DOHH2 (cell line): Measurements from ENCODE around the gene PDCD2L.

Experiments used
- H3F3A ChIP-seq: fragments of 200-600 bp; sonication (generic), shearing (Covaris generic); 2 replicates; pipeline ENCODE4 v1.6.0; 2016; ENCODE audit warnings: antibody characterized with exemption, mild to moderate bottlenecking; ENCODE audit not compliant: control insufficient read depth, insufficient read depth
- H3K27ac ChIP-seq: fragments of 200-600 bp; sonication (generic); 2 replicates; pipeline ENCODE4 v1.5.1; 2014; ENCODE audit warnings: low read depth, mild to moderate bottlenecking, low read length, moderate library complexity
- H3K27me3 ChIP-seq: fragments of 200-600 bp; sonication (generic); 2 replicates; pipeline ENCODE4 v1.6.1; 2014; ENCODE audit warnings: mild to moderate bottlenecking, low read length, mixed read lengths; ENCODE audit not compliant: control insufficient read depth
- H3K36me3 ChIP-seq: fragments of 200-600 bp; sonication (generic); 2 replicates; pipeline ENCODE4 v1.6.1; 2014; ENCODE audit warnings: mild to moderate bottlenecking, low read length, moderate library complexity, mixed read lengths; ENCODE audit not compliant: control insufficient read depth
- H3K4me1 ChIP-seq: fragments of 200-600 bp; sonication (generic); 2 replicates; pipeline ENCODE4 v1.6.1; 2014; ENCODE audit warnings: mild to moderate bottlenecking, low read length, mixed read lengths; ENCODE audit not compliant: control insufficient read depth
- H3K4me2 ChIP-seq: fragments of 200-600 bp; sonication (generic); 2 replicates; pipeline ENCODE4 v1.6.0; 2014; ENCODE audit warnings: mild to moderate bottlenecking, low read length, moderate library complexity
- H3K4me3 ChIP-seq: fragments of 200-600 bp; sonication (generic); 2 replicates; pipeline ENCODE4 v1.5.1; 2014; ENCODE audit warnings: mild to moderate bottlenecking, low read length, mixed read lengths
- H3K79me2 ChIP-seq: fragments of 200-600 bp; sonication (generic); 2 replicates; pipeline ENCODE4 v1.6.1; 2014; ENCODE audit warnings: mild to moderate bottlenecking, low read length, mixed read lengths; ENCODE audit not compliant: control insufficient read depth
- H3K9me2 ChIP-seq: fragments of 200-600 bp; sonication (generic); replicated peaks from 2 replicates; pipeline ENCODE4 v1.6.1; 2014; ENCODE audit warnings: mild to moderate bottlenecking, low read length, mixed read lengths; ENCODE audit not compliant: control insufficient read depth
- H3K9me3 ChIP-seq: fragments of 200-600 bp; sonication (generic); 2 replicates; pipeline ENCODE4 v1.6.1; 2014; ENCODE audit warnings: antibody characterized with exemption, low read length, mixed read lengths; ENCODE audit not compliant: control insufficient read depth, insufficient read depth
- H4K20me1 ChIP-seq: fragments of 200-600 bp; sonication (generic); 2 replicates; pipeline ENCODE4 v1.6.0; 2014; ENCODE audit warnings: low read depth, mild to moderate bottlenecking, antibody characterized with exemption, low read length, moderate library complexity; ENCODE audit not compliant: control insufficient read depth, insufficient read depth
- CTCF ChIP-seq: fragments of 200-600 bp; sonication (generic); IDR thresholded peaks from one replicate; pipeline ENCODE4 v1.5.1; 2014; ENCODE audit warnings: antibody characterized with exemption, mild to moderate bottlenecking, low read depth, low read length; ENCODE audit not compliant: poor library complexity, severe bottlenecking
- EZH2phosphoT487 ChIP-seq: fragments of 200-600 bp; sonication (generic); IDR thresholded peaks from 2 replicates; pipeline ENCODE4 v1.6.1; 2017; ENCODE audit warnings: borderline replicate concordance, mild to moderate bottlenecking, antibody characterized with exemption, low read length, moderate library complexity, mixed read lengths

Gene PDCD2L

GRCh38 chr19:34381399-34382251 is 22.6 kb upstream of the PDCD2L start:
- peaks cover 87% of the 10 kb centered on the region for H3K36me3 ChIP-seq
- no peak overlapping the region for H3K4me2 ChIP-seq
- H4K20me1 ChIP-seq = no peaks in the 10 kb centered on the region
- H3K9me2 ChIP-seq = no peaks in the 10 kb centered on the region
- H3K4me1 ChIP-seq = no peaks in the 10 kb centered on the region
- no peaks in the 10 kb centered on the region for H3K27me3 ChIP-seq
- no peaks in the 10 kb centered on the region for H3K9me3 ChIP-seq
- TF ChIP-seq EZH2phosphoT487 = no peak
- H3K79me2 ChIP-seq = peaks cover 3% of the 10 kb centered on the region; the same call in 1 of the 2 replicates
- H3K4me3 ChIP-seq = no peak overlapping the region
- H3K27ac ChIP-seq = no peak overlapping the region
- H3F3A ChIP-seq = no peaks in the 10 kb centered on the region

- peaks cover 92% of the 10 kb centered on the region for H3K36me3 ChIP-seq
- no peaks in the 10 kb centered on the region for H3K9me2 ChIP-seq
- TF ChIP-seq EZH2phosphoT487 = no peak
- TF ChIP-seq CTCF = no peak
- no peaks in the 10 kb centered on the region for H3K27me3 ChIP-seq
- H3K4me3 ChIP-seq = no peak overlapping the region
- no peaks in the 10 kb centered on the region for H4K20me1 ChIP-seq
- no peak overlapping the region for H3K27ac ChIP-seq
- H3K79me2 ChIP-seq = peaks cover 6% of the 10 kb centered on the region; the same call in 1 of the 2 replicates
- H3K4me1 ChIP-seq = no peaks in the 10 kb centered on the region
- H3K9me3 ChIP-seq = no peaks in the 10 kb centered on the region
- H3K4me2 ChIP-seq = no peak overlapping the region
- H3F3A ChIP-seq = no peaks in the 10 kb centered on the region
Observed at GRCh38 chr19:34382471-34382870, 21.7 kb upstream of the PDCD2L start.

GRCh38 chr19:34383599-34383998 is 20.6 kb upstream of the PDCD2L start:
- Histone ChIP-seq H3K79me2 (peaks cover 3% of the 10 kb centered on the region; the same call in 1 of the 2 replicates), H3K9me3 (no peaks in the 10 kb centered on the region), H3K36me3 (peaks cover 94% of the 10 kb centered on the region), H3F3A (no peaks in the 10 kb centered on the region), H3K9me2 (no peaks in the 10 kb centered on the region), H3K4me1 (no peaks in the 10 kb centered on the region), H3K27ac (no peak overlapping the region), H4K20me1 (no peaks in the 10 kb centered on the region; the same call in 1 of the 2 replicates), H3K4me2 (no peak overlapping the region), H3K4me3 (no peak overlapping the region), H3K27me3 (no peaks in the 10 kb centered on the region)
- TF ChIP-seq EZH2phosphoT487 = no peak
- no peak for TF ChIP-seq CTCF
